Frontal cortex (tissue), 4 donors: ENCODE data around the gene CWC25. TPM values are rescaled to one million over a fixed set of nuclear protein-coding genes. Genes with fewer than 3 reads are reported as not detected.
"Not testable (repeated sequence)": the region's sequence is repeated elsewhere in the genome, so short reads cannot be mapped to it uniquely, and the experiment has no call there.

Experiments used
- DNase-seq, 2 donors: peaks; one replicate each; pipeline ENCODE4 v3.0.0; 2012; ENCODE audit warnings: low spot score in 2 of 2
- FAIRE-seq: peaks from 2 replicates; lab custom pipeline; 2012; peaks lifted over from hg19 to GRCh38; lab: Jason Lieb, UNC
- total RNA-seq: library from RNA; depleted of rRNA; stranded (reverse); fragments of >200 nt; gene quantifications from one replicate; pipeline ENCODE4 v1.2.3, GENCODE V29; 2014
- donor health status: control.
- donor health status: control.
- donor health status: control.

CWC25 gene
- total RNA-seq, 1 donor from 2014 or later = 9.4 TPM

DNA sequence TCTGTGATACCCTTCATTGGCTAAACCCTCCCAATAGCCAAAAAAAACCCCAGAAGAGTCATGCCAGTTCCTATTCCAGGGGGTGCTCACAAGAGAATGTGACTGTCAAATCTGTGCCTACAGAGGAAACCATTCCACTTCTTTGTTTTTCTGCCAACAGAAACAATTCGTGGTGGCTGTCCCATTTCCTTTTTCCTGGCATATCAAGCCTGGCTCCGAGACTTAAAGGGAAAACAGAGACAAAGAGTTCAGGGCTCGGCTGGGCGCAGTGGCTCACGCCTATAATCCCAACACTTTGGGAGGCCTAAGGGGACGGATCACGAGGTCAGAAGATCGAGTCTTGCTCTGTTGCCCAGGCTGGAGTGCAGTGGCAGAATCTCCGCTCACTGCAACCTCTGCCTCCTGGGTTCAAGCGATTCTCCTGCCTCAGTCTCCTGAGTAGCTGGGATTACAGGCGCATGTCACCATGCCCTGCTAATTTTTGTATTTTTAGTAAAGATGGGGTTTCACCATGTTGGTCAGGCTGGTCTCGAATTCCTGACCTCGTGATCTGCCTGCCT, 34.9 kb downstream of the CWC25 start:
- FAIRE-seq, DNase-seq: not testable (repeated sequence)

DNA sequence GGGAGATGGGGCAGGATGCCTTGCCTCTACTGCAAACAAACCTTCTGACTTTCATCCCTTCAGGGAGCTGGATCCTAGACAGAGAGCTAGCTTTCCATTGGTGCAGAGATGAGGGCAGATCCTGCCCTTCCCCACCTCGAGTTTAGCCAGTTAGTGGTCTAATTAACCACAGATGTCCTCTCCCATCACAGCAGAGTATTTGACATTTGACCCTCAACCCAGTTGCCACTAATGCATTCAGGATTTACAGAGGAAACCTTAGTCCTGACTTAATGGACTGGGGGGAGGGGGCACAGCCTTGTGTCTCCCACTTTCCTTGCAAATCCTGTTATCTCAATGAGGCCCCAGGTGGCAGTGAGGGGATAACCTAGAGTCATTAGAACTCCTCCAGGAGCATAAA, 35.9 kb downstream of the CWC25 start:
- DNase-seq = no peak
- FAIRE-seq = no peak

DNA sequence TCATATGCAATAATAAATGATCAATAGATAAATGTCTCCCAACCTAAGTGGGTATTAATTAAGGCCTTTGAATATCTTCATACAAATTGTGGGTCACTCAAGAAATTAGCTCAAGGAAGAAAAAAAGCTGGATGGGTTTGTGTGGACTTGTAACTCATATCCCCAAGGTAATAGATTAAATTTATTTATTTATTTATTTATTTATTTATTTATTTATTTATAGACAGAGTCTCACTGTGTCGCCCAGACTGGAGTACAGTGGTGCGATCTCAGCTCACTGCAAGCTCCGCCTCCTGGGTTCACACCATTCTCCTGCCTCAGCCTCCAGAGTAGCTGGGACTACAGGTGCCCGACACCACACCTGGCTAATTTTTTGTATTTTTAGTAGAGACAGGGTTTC, 37.1 kb downstream of the CWC25 start:
- FAIRE-seq, DNase-seq: not testable (repeated sequence)

DNA sequence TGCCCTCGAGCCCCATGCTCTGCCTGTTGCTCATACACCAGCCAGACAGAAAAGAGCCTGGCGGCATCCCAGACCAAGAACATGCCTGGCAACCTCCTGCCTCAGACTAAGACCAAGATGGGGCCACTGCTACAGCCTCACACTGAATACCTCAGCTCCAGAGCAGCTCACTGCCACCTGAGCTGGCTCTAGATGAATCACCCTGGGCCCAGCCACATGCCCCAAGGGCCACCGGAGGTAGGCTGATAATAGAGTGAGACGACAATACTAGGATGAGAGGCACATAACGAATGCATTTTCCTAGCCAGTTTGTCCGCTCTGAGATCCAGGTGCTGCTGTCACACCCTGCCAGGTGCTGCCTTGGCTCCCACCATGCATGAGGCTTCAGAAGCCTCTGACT, 38.7 kb downstream of the CWC25 start:
- DNase-seq (no peak), FAIRE-seq (no peak)

DNA sequence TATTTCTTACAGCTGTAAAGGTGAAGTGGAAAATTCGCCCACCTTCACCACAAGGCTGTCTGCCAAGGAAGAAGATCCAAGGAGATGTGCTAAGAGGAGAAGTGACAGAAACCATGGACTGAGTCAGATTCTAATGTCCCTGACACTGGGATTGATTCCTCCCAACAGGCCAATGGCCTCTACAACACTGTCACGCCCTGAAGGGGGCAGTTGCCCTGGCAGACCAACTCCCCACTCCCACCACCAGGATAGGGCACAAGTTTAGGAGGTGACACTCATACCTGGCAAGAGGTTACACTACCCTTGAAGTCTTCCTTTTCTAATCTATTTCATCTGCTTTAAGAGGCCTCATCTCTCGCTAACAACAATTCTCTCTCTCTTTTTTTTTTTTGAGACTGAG, 41.9 kb downstream of the CWC25 start:
- FAIRE-seq (no peak), DNase-seq (no peak)

DNA sequence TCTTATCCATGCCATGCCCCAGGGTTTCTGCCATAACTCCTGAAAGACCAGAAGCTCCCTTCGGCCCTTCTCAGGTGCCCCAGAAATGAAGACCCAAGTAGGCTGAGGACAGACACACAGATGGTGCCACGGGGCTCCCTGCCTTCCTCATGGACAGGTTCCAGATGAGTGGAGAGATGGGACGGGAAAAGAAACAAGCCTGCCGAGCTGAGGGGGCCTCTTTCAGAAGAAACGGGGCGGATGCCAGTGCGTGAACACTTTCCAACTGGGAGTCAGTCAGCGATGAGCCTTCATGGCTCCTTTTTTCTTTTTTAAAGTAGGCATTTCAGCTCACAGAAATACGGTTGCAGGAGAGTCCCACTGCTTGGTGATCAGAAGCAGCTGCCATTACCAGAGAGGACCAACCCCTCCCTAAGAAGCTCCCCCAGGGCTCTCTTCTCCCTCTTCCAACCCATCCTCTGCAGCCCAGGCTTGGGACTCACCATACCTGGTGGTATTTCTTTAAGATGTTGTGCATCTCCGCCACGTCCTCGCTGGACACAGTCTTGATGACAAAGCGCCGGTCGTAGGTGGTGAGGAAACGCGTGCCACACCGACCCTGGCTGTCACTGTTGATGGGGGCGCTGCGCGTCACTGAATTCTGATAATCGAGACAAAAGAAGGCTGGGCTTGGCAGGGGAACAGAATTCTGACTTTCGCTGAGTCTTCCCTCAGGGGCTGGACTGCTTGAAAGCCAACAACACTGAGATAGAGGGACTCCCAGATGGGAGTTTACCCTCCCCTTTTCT, 45.0 kb downstream of the CWC25 start:
- no peak for FAIRE-seq
- DNase-seq = no peak

DNA sequence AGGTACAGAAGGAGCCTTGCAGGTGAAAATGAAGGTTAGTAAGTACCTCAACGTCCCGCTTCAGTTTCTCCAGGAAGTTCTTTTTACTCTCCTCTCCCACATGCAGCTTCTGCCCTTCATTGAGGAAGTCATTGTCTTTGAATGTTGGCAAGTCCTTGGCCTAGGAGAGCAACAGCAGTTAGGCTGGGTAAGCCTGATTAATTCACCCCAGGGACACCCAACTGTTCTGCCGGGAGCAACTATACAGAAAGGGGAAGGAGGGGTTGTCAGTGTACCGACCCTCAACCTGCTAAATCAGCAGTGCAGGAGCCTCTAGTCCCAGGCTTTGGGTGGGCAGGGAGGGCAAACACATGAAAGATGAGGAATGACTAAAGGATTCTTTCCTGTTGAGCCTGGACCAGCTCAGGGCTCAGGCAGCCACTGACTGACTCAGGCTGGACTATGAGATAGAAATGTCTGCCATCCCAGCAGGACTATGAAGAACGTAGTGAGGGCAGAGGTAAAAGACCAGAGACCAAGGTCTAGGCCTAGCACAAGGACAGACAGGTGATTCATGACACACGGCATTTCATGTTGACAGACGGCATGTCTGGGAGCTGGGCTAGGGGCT, 47.4 kb downstream of the CWC25 start:
- no peak for DNase-seq
- FAIRE-seq = no peak

DNA sequence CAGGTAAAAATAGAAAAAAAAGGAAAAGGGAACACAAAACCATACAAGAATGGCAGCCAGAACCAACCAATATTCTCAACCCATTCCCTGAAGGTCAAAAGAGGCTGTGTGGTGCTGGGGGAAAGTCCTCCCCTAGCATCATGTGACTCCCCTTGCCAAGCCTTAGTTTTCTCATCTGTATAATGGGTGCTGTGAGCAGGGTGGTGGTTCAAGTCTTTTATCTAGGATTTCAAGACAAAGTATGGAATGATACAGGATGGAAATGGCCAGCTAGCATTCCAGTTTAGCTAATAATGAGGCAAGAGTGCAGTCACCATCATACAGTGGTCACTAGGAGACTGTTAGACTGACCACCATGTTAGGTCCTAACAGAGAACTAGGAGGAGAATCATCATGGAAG, 51.9 kb downstream of the CWC25 start:
- DNase-seq (no peak), FAIRE-seq (no peak)

DNA sequence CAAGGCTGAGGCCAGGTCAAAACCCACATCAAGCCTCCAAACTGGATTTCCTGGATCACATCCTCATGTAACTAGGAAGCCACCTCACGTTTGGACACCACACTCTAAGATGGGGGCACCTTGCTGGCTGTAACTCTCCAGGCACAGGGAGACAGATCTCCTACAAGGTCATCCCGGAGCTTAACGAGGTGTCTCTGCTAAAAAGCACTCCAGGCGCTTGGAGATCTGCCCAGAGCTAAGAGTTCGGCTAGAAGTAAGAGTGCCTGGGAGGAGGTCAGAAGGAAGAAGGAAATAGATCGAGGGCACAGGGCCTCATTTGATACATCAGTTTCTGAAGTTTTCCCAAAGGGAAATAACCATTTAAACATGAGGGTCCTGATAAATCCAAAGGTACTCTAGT, 56.7 kb downstream of the CWC25 start:
- FAIRE-seq (no peak), DNase-seq (no peak)

DNA sequence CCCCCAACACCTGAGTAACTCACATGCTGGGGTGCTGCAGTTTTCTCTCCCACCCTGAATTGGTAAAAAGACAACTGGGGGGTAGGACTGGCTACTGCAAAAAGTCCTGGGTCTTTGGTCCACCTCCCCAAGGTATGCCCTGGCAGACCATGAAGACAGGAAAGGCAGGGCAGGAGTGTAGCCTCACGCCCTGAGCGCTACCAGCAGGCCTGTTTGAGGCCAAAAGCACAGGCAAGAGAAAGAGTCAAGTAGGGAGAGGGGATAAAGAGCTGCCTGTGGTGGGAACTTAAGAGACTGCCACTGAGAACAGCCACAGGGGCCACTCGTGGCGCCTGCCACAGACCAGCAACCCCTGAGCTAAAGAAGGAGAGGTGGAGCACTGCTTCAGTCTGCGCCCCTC, 58.8 kb downstream of the CWC25 start:
- FAIRE-seq (no peak), DNase-seq (no peak)

DNA sequence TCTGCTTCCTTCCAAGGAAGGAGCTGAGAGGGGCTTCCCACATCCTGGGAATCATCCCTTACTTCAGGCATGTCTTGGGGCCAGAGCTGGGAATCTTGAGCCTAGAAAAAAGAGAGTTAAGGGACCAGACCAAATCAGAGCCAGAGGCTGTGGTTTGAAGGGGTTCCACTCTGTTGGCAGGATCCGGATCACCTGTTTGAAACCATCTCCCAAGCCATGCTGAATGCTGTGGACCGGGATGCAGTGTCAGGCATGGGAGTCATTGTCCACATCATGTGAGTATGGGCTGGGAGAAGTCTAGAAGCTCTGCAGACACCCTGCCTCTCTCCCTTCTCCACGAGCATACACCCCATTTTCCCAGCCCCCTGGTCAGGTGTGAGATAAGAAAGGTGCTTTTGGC, 62.9 kb downstream of the CWC25 start:
- FAIRE-seq = no peak

DNA sequence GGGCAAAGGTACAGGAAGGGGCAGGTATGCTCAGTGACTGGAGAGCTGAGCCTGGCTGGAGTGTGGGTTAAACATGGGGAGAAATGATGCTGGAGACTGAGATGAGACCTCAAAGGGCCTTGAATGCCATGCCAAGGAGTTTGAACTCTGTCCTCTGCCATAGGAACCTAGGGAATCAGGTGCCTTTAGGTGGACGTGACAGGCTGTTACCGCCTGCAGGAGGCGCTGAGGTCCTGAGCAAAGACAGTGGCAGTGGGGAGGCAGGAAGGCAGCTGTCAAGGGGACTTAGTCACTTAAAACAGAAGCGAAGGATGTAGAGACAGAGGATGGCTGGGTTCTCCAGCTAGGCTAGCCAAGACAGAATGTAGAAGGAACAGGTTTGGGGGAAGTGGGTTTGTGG, 63.5 kb downstream of the CWC25 start:
- FAIRE-seq (no peak), DNase-seq (no peak)

More for the DNA sequence above, 62.9 kb downstream of the CWC25 start:
- no peak for DNase-seq

DNA sequence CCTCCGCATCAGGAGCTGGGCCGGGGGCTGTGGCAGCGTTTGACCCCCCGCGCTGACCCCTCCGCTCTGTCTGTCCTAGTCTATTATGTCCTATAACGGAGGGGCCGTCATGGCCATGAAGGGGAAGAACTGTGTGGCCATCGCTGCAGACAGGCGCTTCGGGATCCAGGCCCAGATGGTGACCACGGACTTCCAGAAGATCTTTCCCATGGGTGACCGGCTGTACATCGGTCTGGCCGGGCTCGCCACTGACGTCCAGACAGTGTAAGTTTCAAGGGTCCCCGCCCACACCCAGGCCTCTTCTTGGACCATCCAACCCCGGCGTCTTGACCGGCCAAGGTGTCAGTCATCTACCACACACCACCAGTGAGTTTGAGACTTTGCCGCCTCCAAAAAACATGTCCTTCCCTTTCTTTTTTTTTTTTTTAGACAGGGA, 72.0 kb downstream of the CWC25 start:
- FAIRE-seq (no peak), DNase-seq (no peak)

DNA sequence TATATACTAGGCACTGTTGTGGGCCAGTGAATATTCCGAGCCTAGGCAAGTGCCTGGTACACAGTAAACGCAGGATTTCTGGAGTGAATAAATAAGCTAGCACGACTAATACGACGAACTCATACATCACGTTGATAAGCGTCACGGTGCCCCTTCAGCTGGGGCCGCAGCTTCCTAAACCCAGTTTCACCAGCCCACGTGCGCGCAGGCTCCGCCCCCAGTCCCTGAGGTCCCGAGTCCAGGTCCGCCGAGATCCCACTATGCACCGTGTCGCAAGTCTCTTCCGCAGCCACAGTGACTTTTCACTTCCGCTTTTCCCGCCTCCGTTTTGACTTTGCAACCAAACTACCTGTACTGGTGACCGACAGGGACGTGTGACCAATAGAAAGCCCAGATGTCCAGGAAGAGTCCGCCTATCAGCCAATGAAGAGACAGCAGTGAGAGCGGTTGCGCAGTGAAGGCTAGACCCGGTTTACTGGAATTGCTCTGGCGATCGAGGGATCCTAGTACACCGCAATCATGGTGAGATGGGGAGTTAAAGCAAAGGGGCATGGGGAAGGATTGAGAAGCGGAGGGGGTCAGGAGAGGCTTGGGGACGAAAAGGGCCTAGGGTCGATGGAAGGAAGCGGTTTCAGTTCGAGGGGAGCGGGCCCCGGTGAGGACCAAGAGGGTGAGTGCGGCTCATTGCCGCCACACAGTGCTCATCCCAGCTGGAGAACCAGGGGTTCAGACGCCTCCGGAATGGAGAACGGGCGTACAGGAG, 72.6 kb downstream of the CWC25 start, which contains the start of gene PSMB3:
Gene PSMB3 (plus strand): TSS at position 434 of the 763 bp plus-strand sequence. CDS start 86 bp downstream, at position 520.
- DNase-seq (peak; percentile 89 to 95), FAIRE-seq (no peak)

DNA sequence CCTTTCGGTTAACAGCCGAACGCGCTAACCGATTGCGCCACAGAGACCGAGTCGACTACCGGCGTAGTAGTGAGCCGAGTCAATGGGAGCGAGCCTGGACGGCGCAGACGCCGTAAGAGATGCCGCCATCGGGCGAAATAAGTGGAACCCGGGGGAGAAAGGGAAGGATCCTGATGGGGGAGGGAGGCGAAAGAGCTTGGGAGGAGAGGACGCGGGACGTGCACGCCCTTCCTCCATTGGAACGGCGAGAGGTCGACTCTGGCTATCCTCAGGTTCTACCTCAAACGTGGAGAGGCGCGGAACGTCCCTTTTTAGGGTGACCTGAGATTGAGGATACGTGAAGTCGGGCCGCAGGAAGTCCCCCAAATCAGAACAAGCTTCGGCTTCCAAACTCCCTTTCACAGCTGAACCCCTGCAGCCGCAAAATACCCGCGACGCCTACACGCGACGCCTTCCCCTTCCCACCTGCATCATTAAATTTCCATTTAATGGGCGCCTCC, 73.3 kb downstream of the CWC25 start:
- FAIRE-seq (no peak), DNase-seq (peak; percentile 55 to 58)

DNA sequence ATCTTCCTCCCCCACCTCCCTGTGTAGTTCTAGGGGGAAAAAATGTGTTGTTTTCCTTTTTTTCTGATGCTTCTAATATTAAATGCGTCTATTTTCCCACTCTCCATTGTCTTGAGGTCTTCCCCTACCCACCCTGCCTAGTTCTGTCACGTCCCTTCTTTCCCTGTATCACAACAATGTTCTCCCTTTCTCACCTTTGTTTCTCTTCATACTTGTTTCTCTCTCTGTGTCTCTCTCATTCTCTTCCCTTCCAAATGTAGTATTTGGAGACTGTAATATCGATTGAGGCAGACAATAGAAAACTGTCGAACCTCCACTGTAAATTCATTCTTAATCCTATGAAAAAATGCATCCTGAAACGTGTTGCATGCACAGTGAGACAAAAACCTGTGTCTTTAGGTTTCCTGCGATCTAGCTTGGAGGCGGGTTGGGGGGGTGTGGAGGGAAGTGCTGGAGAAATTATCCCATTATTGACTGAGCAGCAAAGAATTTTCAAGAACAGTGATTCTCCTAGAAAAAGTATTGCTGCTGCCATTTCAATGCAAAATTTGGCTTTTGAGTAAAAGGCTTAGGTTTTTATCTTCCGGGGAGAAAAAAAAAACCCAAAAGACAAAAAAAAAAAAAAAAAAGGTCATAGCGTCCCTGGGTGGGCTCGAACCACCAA, 73.8 kb downstream of the CWC25 start:
- FAIRE-seq = no peak
- DNase-seq = no peak
